HG03571 (cell line): ENCODE results near the gene ETV2.
"Not testable (repeated sequence)": the region's sequence is repeated elsewhere in the genome, so short reads cannot be mapped to it uniquely, and the experiment has no call there.

Source experiments
- ATAC-seq: cut with Tn5 transposase; IDR thresholded peaks from one replicate; pipeline ENCODE4 v1.9.1; 2021; ENCODE audit not compliant: unreplicated experiment

The ETV2 gene

GRCh38 chr19:35628264-35628564, 13.3 kb upstream of the ETV2 start:
- ATAC-seq, result no peak

- peak; percentile 81 for ATAC-seq
Observed at GRCh38 chr19:35628565-35629331, 12.8 kb upstream of the ETV2 start, which contains the start of gene RBM42. Gene RBM42, plus strand, starts transcription at chr19:35629036. Its CDS starts 118 bp downstream, at chr19:35629154.

- ATAC-seq, result peak; percentile 6
Observed at GRCh38 chr19:35629332-35629633, 12.3 kb upstream of the ETV2 start.

- no peak for ATAC-seq
Observed at GRCh38 chr19:35633727-35634440, 7.7 kb upstream of the ETV2 start.

- no peak for ATAC-seq
Observed at GRCh38 chr19:35636651-35637050, 4.9 kb upstream of the ETV2 start.

- ATAC-seq, result no peak
Observed at GRCh38 chr19:35637165-35637564, 4.4 kb upstream of the ETV2 start.

GRCh38 chr19:35639321-35639639, 2.3 kb upstream of the ETV2 start:
- ATAC-seq, result no peak

- ATAC-seq, result no peak
Observed at GRCh38 chr19:35639863-35640262, 1.7 kb upstream of the ETV2 start.

GRCh38 chr19:35642312-35642711, 767 bp downstream of the ETV2 start:
- no peak for ATAC-seq

GRCh38 chr19:35642798-35643254, 1.3 kb downstream of the ETV2 start:
- ATAC-seq, result no peak

GRCh38 chr19:35643255-35644205, 2.0 kb downstream of the ETV2 start:
- peak; percentile 32 for ATAC-seq

GRCh38 chr19:35644206-35644986, 2.9 kb downstream of the ETV2 start:
- ATAC-seq, result peak; percentile 49

- no peak for ATAC-seq
Observed at GRCh38 chr19:35644987-35645679, 3.6 kb downstream of the ETV2 start.

GRCh38 chr19:35645680-35646511, 4.4 kb downstream of the ETV2 start:
- no peak for ATAC-seq

- ATAC-seq, result peak; percentile 60
Observed at GRCh38 chr19:35648017-35648961, 6.7 kb downstream of the ETV2 start, which contains the start of gene COX6B1. Gene COX6B1, plus strand, starts transcription at chr19:35648323. Its CDS starts 2,921 bp downstream, at chr19:35651244.

GRCh38 chr19:35650581-35650980, 9.0 kb downstream of the ETV2 start:
- ATAC-seq, result no peak

- ATAC-seq, result not testable (repeated sequence)
Observed at GRCh38 chr19:35654828-35655227, 13.3 kb downstream of the ETV2 start.

GRCh38 chr19:35655600-35655999, 14.1 kb downstream of the ETV2 start:
- no peak for ATAC-seq
